HepG2 (cell line): ENCODE results near the gene PTH1R.

Experiments
- BHLHE40 ChIP-seq: IDR thresholded peaks from 2 replicates; pipeline ENCODE4 v1.6.1; 2011; ENCODE audit warnings: low read length, improper control_type of control experiment
- CTCF ChIP-seq: sonication (generic); formaldehyde crosslinking; IDR thresholded peaks from 2 replicates; pipeline ENCODE4 v1.5.0; 2020; ENCODE audit warnings: mild to moderate bottlenecking, missing genetic modification reagents, moderate library complexity
- HMG20B ChIP-seq: conservative IDR thresholded peaks from 2 replicates; pipeline ENCODE4 v1.6.1; 2016; ENCODE audit warnings: missing genetic modification reagents, missing compliant biosample characterization
- HMGXB3 ChIP-seq: sonication (generic); formaldehyde crosslinking; IDR thresholded peaks from 2 replicates; pipeline ENCODE4 v1.4.0; 2020; ENCODE audit warnings: missing genetic modification reagents, borderline replicate concordance
- MXI1 ChIP-seq: IDR thresholded peaks from 3 replicates; pipeline ENCODE4 v1.6.1; 2012; ENCODE audit warnings: low read depth, low read length, inconsistent platforms, borderline replicate concordance
- POLR2AphosphoS5 ChIP-seq: IDR thresholded peaks from 2 replicates; pipeline ENCODE4 v1.6.1; 2012; ENCODE audit warnings: low read depth, low read length
- PRPF4 ChIP-seq: fragments of 200-400 bp; formaldehyde crosslinking; IDR thresholded peaks from 2 replicates; pipeline ENCODE4 v1.6.1; 2016; ENCODE audit warnings: low read length, low read depth; ENCODE audit not compliant: poor library complexity, severe bottlenecking
- RAD21 ChIP-seq: fragments of 450-650 bp; formaldehyde crosslinking; IDR thresholded peaks from 2 replicates; pipeline ENCODE4 v1.5.0; 2020; ENCODE audit warnings: mild to moderate bottlenecking
- TCF7 ChIP-seq: sonication (generic); IDR thresholded peaks from 2 replicates; pipeline ENCODE4 v1.6.1; 2016; ENCODE audit warnings: antibody characterized with exemption, low read depth
- ZNF207 ChIP-seq: fragments of 450-650 bp; IDR thresholded peaks from 2 replicates; pipeline ENCODE4 v1.6.1; 2016; ENCODE audit warnings: antibody characterized with exemption, borderline replicate concordance
- ZNF274 ChIP-seq: sonication (generic); formaldehyde crosslinking; IDR thresholded peaks from 2 replicates; pipeline ENCODE4 v1.5.1; 2020; ENCODE audit warnings: mild to moderate bottlenecking, missing genetic modification reagents
- ZNF460 ChIP-seq: sonication (generic); formaldehyde crosslinking; IDR thresholded peaks from 2 replicates; pipeline ENCODE4 v1.5.1; 2020; ENCODE audit warnings: missing genetic modification reagents, mild to moderate bottlenecking, borderline replicate concordance
- ZNF513 ChIP-seq: sonication (generic); formaldehyde crosslinking; conservative IDR thresholded peaks from 2 replicates; pipeline ENCODE4 v1.5.0; 2020; ENCODE audit warnings: missing genetic modification reagents
- ZNF772 ChIP-seq: sonication (generic); formaldehyde crosslinking; IDR thresholded peaks from 2 replicates; pipeline ENCODE4 v1.5.0; 2020; ENCODE audit warnings: mild to moderate bottlenecking, missing genetic modification reagents

- TF ChIP-seq CTCF (CRISPR knock-in tag) (no peak), PRPF4 (no peak), HMGXB3 (no peak), MXI1 (no peak), ZNF274 (no peak), HMG20B (CRISPR knock-in tag) (no peak), ZNF513 (CRISPR knock-in tag) (no peak), TCF7 (no peak), ZNF460 (no peak), RAD21 (CRISPR knock-in tag) (no peak), ZNF772 (CRISPR knock-in tag) (no peak), ZNF207 (no peak), POLR2AphosphoS5 (no peak), BHLHE40 (no peak)
Measured at GRCh38 chr3:46865546-46865945, 12.0 kb upstream of the PTH1R start.
